T-cell (primary cell): ENCODE results near the gene DPP7. TPM values are rescaled to one million over a fixed set of nuclear protein-coding genes. Genes with fewer than 3 reads are reported as not detected.

Experiments used
- ATAC-seq, 4 experiments: fragments of 200-7000 bp in 3 of 4; fragments of 150-1000 bp in 1 of 4; cut with Tn5 transposase; replicated peaks in 1 of 4; 1 replicate in 3 of 4; 2 replicates in 1 of 4; pipeline ENCODE4 v1.10.0; 2021; ENCODE audit warnings: moderate library complexity in 3 of 4, mild to moderate bottlenecking in 2 of 4, moderate number of reproducible peaks in 1 of 4
- CTCF ChIA-PET, 2 donors: fragments of 300-600 bp; sonication (Branson Sonifier 250); formaldehyde crosslinking; loops; one replicate each; lab custom pipeline; 2022; ENCODE audit warnings: antibody characterized with exemption in 2 of 2; lab: Charles Lee
- POLR2A ChIA-PET, 2 donors: fragments of 300-600 bp; sonication (Branson Sonifier 250); formaldehyde crosslinking; loops; one replicate each; lab custom pipeline; 2022; ENCODE audit warnings: antibody characterized with exemption in 2 of 2; lab: Charles Lee
- DNase-seq, 35 experiments: peaks; one replicate each; pipeline versions ENCODE4 v3.0.0 to v3.0.0-alpha.2; 2013 to 2023
- H3K27ac ChIP-seq: one replicate; pipeline ENCODE4 v1.5.1; 2013; ENCODE audit warnings: low read length
- H3K27me3 ChIP-seq, 2 experiments: replicated peaks in 1 of 2; 1 replicate in 1 of 2; 2 replicates in 1 of 2; pipeline versions ENCODE4 v1.6.1 to v1.7.0; 2013; ENCODE audit warnings: low read length in 1 of 2, mixed read lengths in 1 of 2; ENCODE audit not compliant: control insufficient read depth in 2 of 2, insufficient read depth in 2 of 2; ENCODE audit errors: extremely low read depth in 1 of 2
- H3K36me3 ChIP-seq, 2 donors: 1 replicate in 1 of 2; 2 replicates in 1 of 2; pipeline versions ENCODE4 v1.6.1 to v1.7.0; 2013; ENCODE audit warnings: low read length in 1 of 2; ENCODE audit not compliant: control insufficient read depth in 2 of 2, insufficient read depth in 1 of 2; ENCODE audit errors: extremely low read depth in 1 of 2
- H3K4me1 ChIP-seq, 2 experiments: 1 replicate in 1 of 2; 2 replicates in 1 of 2; pipeline versions ENCODE4 v1.6.1 to v1.7.0; 2013; ENCODE audit warnings: low read length in 2 of 2, mixed read lengths in 1 of 2; ENCODE audit not compliant: insufficient read depth in 2 of 2, control insufficient read depth in 1 of 2; ENCODE audit errors: extremely low read depth in 1 of 2
- H3K4me3 ChIP-seq, 2 donors: 1 replicate in 1 of 2; 2 replicates in 1 of 2; pipeline versions ENCODE4 v1.5.1 to v1.7.0; 2013; ENCODE audit warnings: mild to moderate bottlenecking in 2 of 2, low read length in 1 of 2, moderate library complexity in 1 of 2; ENCODE audit not compliant: control insufficient read depth in 1 of 2; ENCODE audit errors: extremely low read depth in 1 of 2
- H3K9me3 ChIP-seq: 2 replicates; pipeline ENCODE4 v1.7.0; 2013
- H3K27ac Mint-ChIP-seq, 2 donors: one replicate each; pipeline ENCODE4 v1.8.0; 2020 to 2021; ENCODE audit warnings: mild to moderate bottlenecking in 2 of 2, mixed read lengths in 2 of 2
- H3K27me3 Mint-ChIP-seq, 2 donors: one replicate each; pipeline ENCODE4 v1.8.0; 2021 to 2022; ENCODE audit warnings: mixed read lengths in 2 of 2
- H3K36me3 Mint-ChIP-seq: one replicate; pipeline ENCODE4 v1.8.0; 2021; ENCODE audit warnings: mixed read lengths
- H3K4me1 Mint-ChIP-seq, 3 donors: one replicate each; pipeline ENCODE4 v1.8.0; 2020 to 2022; ENCODE audit warnings: mixed read lengths in 3 of 3, mild to moderate bottlenecking in 1 of 3
- H3K4me3 Mint-ChIP-seq, 3 donors: one replicate each; pipeline ENCODE4 v1.8.0; 2020 to 2022; ENCODE audit warnings: mild to moderate bottlenecking in 3 of 3, mixed read lengths in 3 of 3, moderate library complexity in 3 of 3
- H3K9me3 Mint-ChIP-seq, 3 donors: one replicate each; pipeline ENCODE4 v1.8.0; 2020 to 2022; ENCODE audit warnings: mixed read lengths in 3 of 3
- WGBS: methylation state at CpG from one replicate; pipeline ENCODE4 v1.1.5; 2013; ENCODE audit warnings: missing lambda C conversion rate; ENCODE audit not compliant: insufficient coverage; 5-methylcytosine and 5-hydroxymethylcytosine counted together
- total RNA-seq, 35 experiments: library from RNA in 6 of 35; stranded (reverse) in 6 of 35; fragments of 120-200 nt in 1 of 35; gene quantifications; one replicate each; pipeline versions ENCODE4 v1.2.1 to v1.2.4 and lab custom pipeline; 2013 to 2026

Gene DPP7
- total RNA-seq, 5 donors from 2014 or later (not counting 1 experiment from before 2014, with no cell fraction given) = 246 to 469 (median 425) TPM

DNA sequence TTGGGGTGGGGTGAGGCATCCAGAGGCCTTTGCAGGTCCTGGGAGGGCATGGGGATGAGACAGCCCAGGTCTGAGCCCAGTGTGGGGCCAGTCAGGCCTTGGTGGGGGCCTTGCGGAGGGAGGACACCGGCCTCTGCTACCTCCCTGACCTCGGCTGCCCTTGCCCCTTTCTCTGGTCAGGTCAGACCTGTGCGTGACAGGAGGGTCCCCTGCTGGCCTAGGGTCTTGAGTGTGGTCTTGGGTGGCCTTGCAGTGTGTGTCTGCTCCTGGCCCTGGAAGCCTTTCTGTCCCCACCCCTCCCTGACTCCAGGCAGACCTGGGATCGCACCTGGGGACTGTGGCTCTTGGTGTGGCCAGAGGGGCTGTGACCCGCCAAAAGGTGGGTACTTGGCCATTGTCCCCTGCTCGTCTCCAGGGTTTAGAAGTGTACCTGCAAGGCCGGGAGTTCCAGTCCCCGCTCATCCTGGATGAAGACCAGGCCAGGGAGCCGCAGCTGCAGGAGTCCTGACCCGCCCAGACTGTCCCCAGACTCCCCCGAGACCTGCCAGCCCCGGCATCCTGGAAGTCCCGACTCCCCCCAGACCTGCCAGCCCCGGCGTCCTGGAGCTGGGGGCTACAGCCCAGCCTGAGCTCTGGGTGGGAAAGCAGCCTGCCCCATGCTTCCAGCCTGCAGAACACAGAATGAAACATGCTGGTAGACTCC lies 32.2 kb downstream of the DPP7 start:
- Histone ChIP-seq H3K4me3 (no peak overlapping the region), H3K9me3 (no peaks in the 10 kb centered on the region), H3K27me3 (peaks cover 0 to 8% of the 10 kb centered on the region in 2 experiments), H3K27ac (no peak overlapping the region), H3K36me3 (peaks cover 0 to 14% of the 10 kb centered on the region in 2 donors), H3K4me1 (peaks cover 7 to 31% of the 10 kb centered on the region in 2 experiments)
- 96% methylated on average over 14 of the region's 16 CpGs for WGBS
- ATAC-seq = no peak
- Mint-ChIP-seq H3K27ac (no peak overlapping the region), H3K27me3 (no peaks in the 10 kb centered on the region), H3K36me3 (peaks cover 8% of the 10 kb centered on the region), H3K4me1 (peaks cover 10 to 22% (median 12%) of the 10 kb centered on the region in 3 donors), H3K9me3 (no peaks in the 10 kb centered on the region), H3K4me3 (no peak overlapping the region)
- ChIA-PET POLR2A (no interaction called here), CTCF (no interaction called here)
- DNase-seq = no peak

DNA sequence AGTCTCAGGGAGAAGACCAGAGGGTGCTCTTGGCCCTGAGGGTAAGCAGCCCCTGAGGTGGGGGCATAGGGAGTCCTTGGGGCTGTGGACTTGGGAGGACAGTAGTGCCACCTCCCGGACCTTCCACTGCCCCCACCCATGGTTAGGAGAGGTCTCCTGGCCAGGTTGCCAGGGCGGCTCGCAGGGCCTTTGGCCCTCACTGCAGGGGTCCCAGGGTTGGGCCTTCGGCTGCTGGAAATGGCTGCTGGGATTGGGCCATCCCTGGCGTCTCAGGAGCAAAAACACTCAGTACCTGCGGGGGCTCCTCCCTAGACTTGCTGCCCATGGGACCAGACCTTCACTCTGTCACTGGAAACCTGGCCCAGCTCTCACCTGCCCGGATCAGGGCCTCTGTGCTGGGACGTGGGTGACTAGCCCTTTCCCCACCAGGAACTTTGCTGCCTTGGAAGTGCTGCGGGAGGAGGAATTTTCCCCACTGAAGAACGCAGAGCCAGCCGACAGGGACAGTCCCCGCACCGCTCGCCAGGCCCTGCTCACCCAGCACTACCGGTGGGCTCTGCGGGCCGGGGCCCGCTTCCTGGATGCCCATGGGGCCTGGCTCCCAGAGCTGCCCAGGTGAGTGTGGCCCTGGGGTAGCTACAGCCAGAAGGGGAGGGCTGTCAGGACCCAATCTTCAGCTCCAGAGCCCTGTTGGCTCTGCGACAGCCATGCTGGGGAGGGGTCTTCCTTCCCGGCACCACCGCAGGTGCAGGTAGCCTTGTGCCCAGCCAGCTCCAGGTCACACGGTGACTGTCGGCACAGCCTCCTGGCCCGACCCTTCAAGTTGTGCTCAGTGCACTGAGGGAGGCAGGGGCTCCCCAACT lies 34.0 kb downstream of the DPP7 start:
- Histone ChIP-seq H3K4me3 (no peak overlapping the region), H3K36me3 (peaks cover 0 to 14% of the 10 kb centered on the region in 2 donors), H3K9me3 (no peaks in the 10 kb centered on the region), H3K27ac (no peak overlapping the region), H3K4me1 (peaks cover 0 to 28% of the 10 kb centered on the region in 2 experiments), H3K27me3 (peaks cover 0 to 6% of the 10 kb centered on the region in 2 experiments)
- ChIA-PET CTCF (no interaction called here), POLR2A (no interaction called here)
- no peak overlapping the region for H3K27ac Mint-ChIP-seq
- ATAC-seq (no peak), DNase-seq (no peak)
- H3K27me3 Mint-ChIP-seq = no peaks in the 10 kb centered on the region
- peaks cover 6 to 16% (median 7%) of the 10 kb centered on the region in 3 donors for H3K4me1 Mint-ChIP-seq
- no peaks in the 10 kb centered on the region for H3K9me3 Mint-ChIP-seq
- 95% methylated on average over 17 of the region's 24 CpGs for WGBS
- peaks cover 8% of the 10 kb centered on the region for H3K36me3 Mint-ChIP-seq
- H3K4me3 Mint-ChIP-seq = peak overlapping the region in 1 of 3 donors; percentile 42

DNA sequence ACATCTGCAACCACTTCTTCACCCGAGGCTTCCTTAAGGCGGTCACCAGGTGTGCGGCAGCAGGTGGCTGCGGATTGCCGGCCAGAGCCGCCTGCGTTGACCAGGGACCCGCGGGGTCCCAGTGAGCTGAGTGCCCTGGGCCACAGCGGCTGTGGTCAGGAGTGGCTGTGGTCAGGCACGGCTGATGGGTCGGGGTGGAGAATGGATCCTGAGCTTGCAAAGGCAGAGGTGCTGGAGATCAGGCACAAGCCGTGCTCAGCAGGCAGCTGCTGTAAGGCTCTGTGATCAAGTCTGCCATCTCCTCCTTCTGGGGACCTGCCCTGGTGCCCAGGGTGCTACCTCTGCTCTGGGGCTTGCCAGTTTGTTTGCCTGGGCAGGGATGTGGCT lies 35.1 kb downstream of the DPP7 start:
- Mint-ChIP-seq H3K36me3 (peaks cover 8% of the 10 kb centered on the region), H3K4me1 (peaks cover 4 to 11% (median 5%) of the 10 kb centered on the region in 3 donors), H3K4me3 (peak overlapping the region in 2 of 3 donors; percentile 42 to 58), H3K9me3 (no peaks in the 10 kb centered on the region), H3K27ac (no peak overlapping the region), H3K27me3 (no peaks in the 10 kb centered on the region)
- POLR2A ChIA-PET = no interaction called here
- CTCF ChIA-PET = no interaction called here
- H3K27me3 ChIP-seq = peaks cover 0 to 6% of the 10 kb centered on the region in 2 experiments
- no peak overlapping the region for H3K4me3 ChIP-seq
- ATAC-seq = no peak
- WGBS = 99% methylated on average over 13 of the region's 13 CpGs
- no peak overlapping the region for H3K27ac ChIP-seq
- H3K36me3 ChIP-seq = peaks cover 0 to 14% of the 10 kb centered on the region in 2 donors
- H3K9me3 ChIP-seq = no peaks in the 10 kb centered on the region
- H3K4me1 ChIP-seq = peaks cover 0 to 23% of the 10 kb centered on the region in 2 experiments
- no peak for DNase-seq

DNA sequence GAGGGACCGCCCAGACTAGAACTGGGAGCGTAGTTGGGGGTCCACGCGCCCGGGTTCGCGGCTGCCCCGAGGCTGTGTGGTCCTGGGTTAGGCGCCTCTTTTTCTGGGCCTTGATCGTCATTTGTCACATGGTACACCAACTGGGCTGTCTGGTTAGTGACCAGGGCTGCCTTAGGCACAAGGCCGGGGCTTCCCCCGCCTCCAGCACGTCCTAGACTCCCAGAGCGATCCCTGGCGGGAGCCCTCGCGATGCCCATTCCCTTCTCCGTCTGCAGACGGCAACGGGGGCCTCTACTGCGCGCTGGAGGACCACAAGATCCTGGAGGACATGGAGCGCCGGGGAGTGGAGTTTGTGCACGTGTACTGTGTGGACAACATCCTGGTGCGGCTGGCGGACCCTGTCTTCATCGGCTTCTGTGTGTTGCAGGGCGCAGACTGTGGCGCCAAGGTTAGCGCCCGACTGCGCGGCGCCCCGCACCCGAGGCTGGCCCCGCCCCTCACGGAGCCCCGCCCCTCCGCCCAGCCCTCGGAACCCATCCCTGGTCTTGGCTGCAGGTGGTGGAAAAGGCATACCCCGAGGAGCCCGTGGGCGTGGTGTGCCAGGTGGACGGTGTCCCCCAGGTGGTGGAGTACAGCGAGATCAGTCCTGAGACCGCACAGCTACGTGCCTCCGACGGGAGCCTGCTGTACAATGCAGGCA lies 35.7 kb downstream of the DPP7 start:
- Mint-ChIP-seq H3K4me1 (peaks cover 4 to 11% (median 5%) of the 10 kb centered on the region in 3 donors), H3K27me3 (no peaks in the 10 kb centered on the region), H3K4me3 (peak overlapping the region; percentile 36 to 72 (median 58)), H3K36me3 (peaks cover 8% of the 10 kb centered on the region), H3K9me3 (no peaks in the 10 kb centered on the region), H3K27ac (no peak overlapping the region)
- Histone ChIP-seq H3K4me3 (no peak overlapping the region), H3K4me1 (peaks cover 0 to 23% of the 10 kb centered on the region in 2 experiments), H3K27ac (no peak overlapping the region), H3K9me3 (no peaks in the 10 kb centered on the region), H3K27me3 (peaks cover 0 to 6% of the 10 kb centered on the region in 2 experiments), H3K36me3 (peaks cover 0 to 14% of the 10 kb centered on the region in 2 donors)
- DNase-seq (no peak), ATAC-seq (no peak)
- ChIA-PET CTCF (no interaction called here), POLR2A (no interaction called here)
- WGBS = 94% methylated on average over 51 of the region's 51 CpGs

DNA sequence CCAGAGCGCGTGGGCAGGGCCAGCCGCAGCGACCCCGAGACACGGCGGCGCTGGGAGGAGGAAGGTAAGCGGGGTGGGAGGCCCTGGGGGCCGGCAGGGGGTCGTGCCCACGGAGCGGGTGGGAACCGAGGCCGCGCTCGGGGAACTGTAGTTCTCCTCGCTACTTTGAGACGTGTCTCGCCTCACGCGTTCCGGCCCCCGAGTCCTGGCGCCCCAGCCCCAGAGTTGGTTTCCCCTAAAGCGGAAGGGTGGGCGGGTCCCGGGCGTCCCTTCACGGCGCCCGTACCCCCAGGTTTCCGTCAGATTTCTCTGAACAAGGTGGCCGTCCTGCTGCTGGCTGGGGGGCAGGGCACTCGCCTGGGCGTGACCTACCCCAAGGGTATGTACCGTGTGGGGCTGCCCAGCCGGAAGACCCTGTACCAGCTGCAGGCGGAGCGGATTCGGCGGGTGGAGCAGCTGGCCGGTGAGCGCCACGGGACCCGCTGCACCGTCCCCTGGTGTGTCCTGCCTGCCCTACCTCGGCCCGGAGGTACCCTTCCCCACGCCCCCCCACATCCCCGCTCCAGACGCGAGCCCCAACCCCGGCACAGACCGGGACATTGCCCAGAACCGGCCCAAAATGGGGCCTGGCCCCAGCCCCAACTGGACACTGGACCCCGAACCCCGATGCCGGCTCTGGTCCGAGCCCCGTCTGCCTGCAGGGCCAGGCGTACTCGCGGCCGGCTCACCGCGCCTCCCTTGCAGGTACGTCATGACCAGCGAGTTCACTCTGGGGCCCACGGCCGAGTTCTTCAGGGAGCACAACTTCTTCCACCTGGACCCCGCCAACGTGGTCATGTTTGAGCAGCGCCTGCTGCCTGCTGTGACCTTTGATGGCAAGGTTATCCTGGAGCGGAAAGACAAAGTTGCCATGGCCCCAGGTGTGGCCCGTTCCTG lies 36.5 kb downstream of the DPP7 start:
- Mint-ChIP-seq H3K9me3 (no peaks in the 10 kb centered on the region), H3K4me1 (peaks cover 4 to 9% (median 5%) of the 10 kb centered on the region in 3 donors), H3K27me3 (no peaks in the 10 kb centered on the region), H3K27ac (no peak overlapping the region), H3K36me3 (peaks cover 8% of the 10 kb centered on the region), H3K4me3 (peak overlapping the region; percentile 67 to 72 (median 70))
- H3K9me3 ChIP-seq = no peaks in the 10 kb centered on the region
- H3K27ac ChIP-seq = peak overlapping the region; percentile 34
- CTCF ChIA-PET = no interaction called here
- ATAC-seq = peak; percentile 57 to 64 (median 60)
- peaks cover 0 to 6% of the 10 kb centered on the region in 2 experiments for H3K27me3 ChIP-seq
- H3K4me1 ChIP-seq = peaks cover 0 to 23% of the 10 kb centered on the region in 2 experiments
- H3K4me3 ChIP-seq = peak overlapping the region; percentile 52 to 63
- 26% methylated on average over 74 of the region's 76 CpGs for WGBS
- POLR2A ChIA-PET = no interaction called here
- peak in 17 of 35 experiments; percentile 13 to 52 (median 31) for DNase-seq
- peaks cover 0 to 14% of the 10 kb centered on the region in 2 donors for H3K36me3 ChIP-seq
